HEK293T (cell line): ENCODE results near the gene CNN3.
A peak's percentile ranks its signal among the peaks of the same experiment; 100 is the strongest.

Experiments
- CTCF ChIA-PET: fragments of 350-600 bp; formaldehyde crosslinking; extraction: SDS; loops from one replicate; lab custom pipeline; 2021; ENCODE audit warnings: antibody characterized with exemption, inconsistent platforms; lab: Yijun Ruan, JAX
- POLR2A ChIA-PET: fragments of 350-600 bp; formaldehyde crosslinking; extraction: SDS; loops from one replicate; lab custom pipeline; 2020; ENCODE audit warnings: antibody characterized with exemption, inconsistent platforms; lab: Yijun Ruan, JAX
- DNase-seq: peaks from one replicate; pipeline ENCODE4 v3.0.0; 2012; ENCODE audit warnings: mixed read lengths; ENCODE audit errors: extremely low spot score
- ARNT ChIP-seq: fragments of 450-650 bp; IDR thresholded peaks from 2 replicates; pipeline ENCODE4 v1.6.1; 2017; ENCODE audit warnings: mild to moderate bottlenecking
- BHLHE40 ChIP-seq: fragments of 450-650 bp; IDR thresholded peaks from 2 replicates; pipeline ENCODE4 v1.6.1; 2016; ENCODE audit warnings: mild to moderate bottlenecking, moderate library complexity, borderline replicate concordance
- CTBP1 ChIP-seq: fragments of 450-650 bp; IDR thresholded peaks from 2 replicates; pipeline ENCODE4 v1.6.1; 2016; ENCODE audit warnings: borderline replicate concordance
- ELF4 ChIP-seq: fragments of 450-650 bp; IDR thresholded peaks from 2 replicates; pipeline ENCODE4 v1.6.1; 2017; ENCODE audit warnings: antibody characterized with exemption
- FOXA1 ChIP-seq: fragments of 450-650 bp; IDR thresholded peaks from 2 replicates; pipeline ENCODE4 v1.6.1; 2016; ENCODE audit warnings: mild to moderate bottlenecking
- FOXK2 ChIP-seq: fragments of 450-650 bp; IDR thresholded peaks from 2 replicates; pipeline ENCODE4 v1.6.1; 2016; ENCODE audit warnings: mild to moderate bottlenecking
- FOXM1 ChIP-seq: fragments of 450-650 bp; IDR thresholded peaks from 2 replicates; pipeline ENCODE4 v1.6.1; 2017; ENCODE audit warnings: mild to moderate bottlenecking, borderline replicate concordance
- HDGF ChIP-seq: fragments of 450-650 bp; IDR thresholded peaks from 2 replicates; pipeline ENCODE4 v1.6.1; 2017; ENCODE audit warnings: antibody characterized with exemption, borderline replicate concordance
- L3MBTL2 ChIP-seq: fragments of 450-650 bp; conservative IDR thresholded peaks from 2 replicates; pipeline ENCODE4 v1.6.1; 2016; ENCODE audit warnings: mild to moderate bottlenecking
- LEF1 ChIP-seq: fragments of 450-650 bp; IDR thresholded peaks from 2 replicates; pipeline ENCODE4 v1.6.1; 2017; ENCODE audit warnings: mild to moderate bottlenecking, borderline replicate concordance
- NFRKB ChIP-seq: fragments of 450-650 bp; IDR thresholded peaks from 2 replicates; pipeline ENCODE4 v1.6.1; 2016; ENCODE audit warnings: mild to moderate bottlenecking, moderate library complexity
- PKNOX1 ChIP-seq: fragments of 450-650 bp; IDR thresholded peaks from 2 replicates; pipeline ENCODE4 v1.6.1; 2016
- SP1 ChIP-seq: fragments of 450-650 bp; IDR thresholded peaks from 2 replicates; pipeline ENCODE4 v1.6.1; 2017
- SUZ12 ChIP-seq: fragments of 450-650 bp; IDR thresholded peaks from 2 replicates; pipeline ENCODE4 v1.6.1; 2016; ENCODE audit warnings: mild to moderate bottlenecking
- TARDBP ChIP-seq: fragments of 450-650 bp; IDR thresholded peaks from 2 replicates; pipeline ENCODE4 v1.6.1; 2016
- ZNF384 ChIP-seq: fragments of 450-650 bp; IDR thresholded peaks from 2 replicates; pipeline ENCODE4 v1.6.1; 2016

Gene CNN3

GRCh38 chr1:94907136-94907535 is 19.8 kb downstream of the CNN3 start:
- ChIA-PET POLR2A (no interaction called here), CTCF (no interaction called here)
- no peak for TF ChIP-seq BHLHE40
- no peak for TF ChIP-seq NFRKB
- TF ChIP-seq ARNT: no peak
- no peak for TF ChIP-seq SUZ12
- TF ChIP-seq ZNF384: no peak
- TF ChIP-seq CTBP1: no peak
- TF ChIP-seq FOXK2: no peak
- TF ChIP-seq FOXA1: no peak
- no peak for TF ChIP-seq PKNOX1
- no peak for TF ChIP-seq FOXM1
- no peak for TF ChIP-seq ELF4
- TF ChIP-seq LEF1: no peak
- no peak for TF ChIP-seq L3MBTL2
- TF ChIP-seq TARDBP: no peak
- no peak for TF ChIP-seq SP1
- DNase-seq: no peak

GRCh38 chr1:94906382-94906781 is 20.5 kb downstream of the CNN3 start:
- POLR2A ChIA-PET: no interaction called here
- DNase-seq: no peak
- TF ChIP-seq FOXA1: no peak
- no peak for TF ChIP-seq TARDBP
- TF ChIP-seq ARNT: no peak
- no peak for TF ChIP-seq FOXK2
- no peak for TF ChIP-seq SUZ12
- no peak for TF ChIP-seq NFRKB
- no peak for TF ChIP-seq LEF1
- TF ChIP-seq CTBP1: no peak
- no peak for TF ChIP-seq SP1
- CTCF ChIA-PET: no interaction called here

GRCh38 chr1:94905207-94905606 is 21.7 kb downstream of the CNN3 start:
- TF ChIP-seq L3MBTL2 (no peak), FOXM1 (no peak), TARDBP (no peak), SP1 (no peak), FOXK2 (no peak), HDGF (no peak), LEF1 (no peak), FOXA1 (no peak), CTBP1 (no peak), ELF4 (no peak), SUZ12 (no peak), BHLHE40 (no peak), PKNOX1 (no peak), NFRKB (no peak), ZNF384 (no peak), ARNT (no peak)
- no peak for DNase-seq
- ChIA-PET POLR2A (no interaction called here), CTCF (interaction anchor here (1.0 kb wide), 1 partner anchor 136 kb away, joined by 3 read pairs; no protein-coding TSS in a partner anchor)

GRCh38 chr1:94903280-94904009 is 23.5 kb downstream of the CNN3 start:
- no peak for DNase-seq
- ChIA-PET POLR2A (interaction anchor here (0.6 to 1.5 kb wide), 3 partner anchors 8 to 99 kb away, joined by 3 read pairs; no protein-coding TSS in a partner anchor), CTCF (no interaction called here)
- TF ChIP-seq ELF4 (no peak), PKNOX1 (peak; percentile 34)

- no peak for DNase-seq
- CTCF ChIA-PET: interaction anchor here (0.8 to 1.4 kb wide), 4 partner anchors 10 to 1941 kb away, joined by 3 to 4 read pairs (median 3); partner anchors contain the start of gene DIPK1A
- POLR2A ChIA-PET: interaction anchor here (0.8 to 1.5 kb wide), 2 partner anchors 10 to 37 kb away, joined by 3 read pairs; no protein-coding TSS in a partner anchor
- no peak for TF ChIP-seq ZNF384
- TF ChIP-seq SUZ12: no peak
- TF ChIP-seq ARNT: no peak
- no peak for TF ChIP-seq PKNOX1
- no peak for TF ChIP-seq LEF1
- no peak for TF ChIP-seq BHLHE40
- no peak for TF ChIP-seq SP1
- no peak for TF ChIP-seq ELF4
- no peak for TF ChIP-seq CTBP1
Observed at GRCh38 chr1:94901841-94902240, 25.1 kb downstream of the CNN3 start.

GRCh38 chr1:94899756-94900155 is 27.2 kb downstream of the CNN3 start:
- POLR2A ChIA-PET: no interaction called here
- CTCF ChIA-PET: no interaction called here
- DNase-seq: no peak
- TF ChIP-seq ARNT (no peak), HDGF (no peak), FOXM1 (no peak), FOXA1 (no peak), SP1 (no peak), L3MBTL2 (no peak), ELF4 (no peak), CTBP1 (no peak), LEF1 (no peak), ZNF384 (no peak), NFRKB (no peak), TARDBP (no peak), BHLHE40 (no peak), FOXK2 (no peak), PKNOX1 (no peak), SUZ12 (no peak)
